Measurements from ENCODE around the gene MYO18B.

GRCh38 chr22:25760848-25761595 is 19.0 kb downstream of the MYO18B start:
- TF ChIP-seq MYC (IDR thresholded peaks at IDR 0.05; ENCODE audit: low read depth, low read length), result no peak
- no peak for TF ChIP-seq CTCF (IDR thresholded peaks at IDR 0.05; ENCODE audit: low read depth, low read length)
- no peak for TF ChIP-seq POLR2A (IDR thresholded peaks at IDR 0.05; ENCODE audit: extremely low read depth, insufficient read length)

Measured in NB4 (cell line).